Activated naive CD8-positive, alpha-beta T cell (primary cell): ENCODE data around the gene NMU.
"Not testable (repeated sequence)": the region's sequence is repeated elsewhere in the genome, so short reads cannot be mapped to it uniquely, and the experiment has no call there.

Source experiments
- H3K27ac Mint-ChIP-seq: one replicate; pipeline ENCODE4 v1.8.0; 2021; ENCODE audit warnings: mixed read lengths
- H3K27me3 Mint-ChIP-seq: one replicate; pipeline ENCODE4 v1.8.0; 2021; ENCODE audit warnings: mixed read lengths
- H3K36me3 Mint-ChIP-seq: one replicate; pipeline ENCODE4 v1.8.0; 2021; ENCODE audit warnings: mixed read lengths
- H3K4me1 Mint-ChIP-seq: one replicate; pipeline ENCODE4 v1.8.0; 2021; ENCODE audit warnings: low read depth, mixed read lengths
- H3K4me3 Mint-ChIP-seq: one replicate; pipeline ENCODE4 v1.8.0; 2021; ENCODE audit warnings: mild to moderate bottlenecking, mixed read lengths
- H3K9me3 Mint-ChIP-seq: one replicate; pipeline ENCODE4 v1.8.0; 2021; ENCODE audit warnings: low read depth, mixed read lengths

Gene NMU

GRCh38 chr4:55650483-55650882, 14.4 kb upstream of the NMU start:
- no peak overlapping the region for H3K27ac Mint-ChIP-seq
- H3K4me1 Mint-ChIP-seq, result no peaks in the 10 kb centered on the region
- H3K9me3 Mint-ChIP-seq, result no peaks in the 10 kb centered on the region
- H3K4me3 Mint-ChIP-seq, result no peak overlapping the region
- H3K27me3 Mint-ChIP-seq, result peaks cover 7% of the 10 kb centered on the region
- no peaks in the 10 kb centered on the region for H3K36me3 Mint-ChIP-seq

GRCh38 chr4:55637272-55637820, 1.2 kb upstream of the NMU start:
- H3K27me3 Mint-ChIP-seq, result peaks cover 32% of the 10 kb centered on the region
- H3K27ac Mint-ChIP-seq, result no peak overlapping the region
- H3K36me3 Mint-ChIP-seq, result no peaks in the 10 kb centered on the region
- peaks cover 17% of the 10 kb centered on the region for H3K4me1 Mint-ChIP-seq
- no peak overlapping the region for H3K4me3 Mint-ChIP-seq
- H3K9me3 Mint-ChIP-seq, result no peaks in the 10 kb centered on the region

- Mint-ChIP-seq H3K27ac (no peak overlapping the region), H3K4me3 (peak overlapping the region; percentile 76), H3K27me3 (peaks cover 35% of the 10 kb centered on the region)
Observed at GRCh38 chr4:55636656-55636999, 530 bp upstream of the NMU start.

GRCh38 chr4:55635282-55635681, 816 bp downstream of the NMU start:
- Mint-ChIP-seq H3K27ac (no peak overlapping the region), H3K9me3 (no peaks in the 10 kb centered on the region), H3K27me3 (peaks cover 46% of the 10 kb centered on the region), H3K4me3 (peak overlapping the region; percentile 74), H3K4me1 (peaks cover 17% of the 10 kb centered on the region), H3K36me3 (no peaks in the 10 kb centered on the region)

More at GRCh38 chr4:55636656-55636999, 530 bp upstream of the NMU start:
- Mint-ChIP-seq H3K36me3 (no peaks in the 10 kb centered on the region), H3K4me1 (peaks cover 17% of the 10 kb centered on the region), H3K9me3 (no peaks in the 10 kb centered on the region)

- H3K27me3 Mint-ChIP-seq, result peaks cover 46% of the 10 kb centered on the region
- H3K4me1 Mint-ChIP-seq, result peaks cover 17% of the 10 kb centered on the region
Observed at GRCh38 chr4:55634417-55635128, 1.5 kb downstream of the NMU start.

GRCh38 chr4:55633903-55634302, 2.2 kb downstream of the NMU start:
- Mint-ChIP-seq H3K4me3 (no peak overlapping the region), H3K27me3 (peaks cover 46% of the 10 kb centered on the region), H3K4me1 (peaks cover 17% of the 10 kb centered on the region), H3K9me3 (no peaks in the 10 kb centered on the region), H3K27ac (no peak overlapping the region), H3K36me3 (no peaks in the 10 kb centered on the region)

More at GRCh38 chr4:55634417-55635128, 1.5 kb downstream of the NMU start:
- H3K9me3 Mint-ChIP-seq, result no peaks in the 10 kb centered on the region
- H3K27ac Mint-ChIP-seq, result no peak overlapping the region
- H3K4me3 Mint-ChIP-seq, result no peak overlapping the region
- no peaks in the 10 kb centered on the region for H3K36me3 Mint-ChIP-seq

- H3K27ac Mint-ChIP-seq, result no peak overlapping the region
- H3K9me3 Mint-ChIP-seq, result no peaks in the 10 kb centered on the region
- no peak overlapping the region for H3K4me3 Mint-ChIP-seq
- H3K36me3 Mint-ChIP-seq, result no peaks in the 10 kb centered on the region
- H3K4me1 Mint-ChIP-seq, result no peaks in the 10 kb centered on the region
- H3K27me3 Mint-ChIP-seq, result peaks cover 7% of the 10 kb centered on the region
Observed at GRCh38 chr4:55625835-55626234, 10.3 kb downstream of the NMU start.

- not testable (repeated sequence) for H3K36me3 Mint-ChIP-seq, H3K27me3 Mint-ChIP-seq, H3K9me3 Mint-ChIP-seq, H3K27ac Mint-ChIP-seq, H3K4me1 Mint-ChIP-seq, H3K4me3 Mint-ChIP-seq
Observed at GRCh38 chr4:55624063-55624462, 12.0 kb downstream of the NMU start.

GRCh38 chr4:55618546-55619143, 17.5 kb downstream of the NMU start:
- H3K4me3 Mint-ChIP-seq, result no peak overlapping the region
- H3K4me1 Mint-ChIP-seq, result no peaks in the 10 kb centered on the region
- H3K9me3 Mint-ChIP-seq, result no peaks in the 10 kb centered on the region
- peaks cover 2% of the 10 kb centered on the region for H3K27me3 Mint-ChIP-seq
- no peaks in the 10 kb centered on the region for H3K36me3 Mint-ChIP-seq
- H3K27ac Mint-ChIP-seq, result no peak overlapping the region

- no peaks in the 10 kb centered on the region for H3K4me1 Mint-ChIP-seq
- H3K9me3 Mint-ChIP-seq, result no peaks in the 10 kb centered on the region
- H3K4me3 Mint-ChIP-seq, result no peak overlapping the region
- peaks cover 2% of the 10 kb centered on the region for H3K27me3 Mint-ChIP-seq
- H3K36me3 Mint-ChIP-seq, result no peaks in the 10 kb centered on the region
- H3K27ac Mint-ChIP-seq, result no peak overlapping the region
Observed at GRCh38 chr4:55617587-55618197, 18.4 kb downstream of the NMU start.

- Mint-ChIP-seq H3K9me3 (no peaks in the 10 kb centered on the region), H3K36me3 (no peaks in the 10 kb centered on the region), H3K4me3 (no peak overlapping the region), H3K4me1 (no peaks in the 10 kb centered on the region), H3K27me3 (peaks cover 2% of the 10 kb centered on the region), H3K27ac (no peak overlapping the region)
Observed at GRCh38 chr4:55615008-55615407, 21.1 kb downstream of the NMU start.

- H3K9me3 Mint-ChIP-seq, result no peaks in the 10 kb centered on the region
- H3K4me3 Mint-ChIP-seq, result no peak overlapping the region
- H3K4me1 Mint-ChIP-seq, result no peaks in the 10 kb centered on the region
- no peaks in the 10 kb centered on the region for H3K36me3 Mint-ChIP-seq
- H3K27me3 Mint-ChIP-seq, result peaks cover 2% of the 10 kb centered on the region
- H3K27ac Mint-ChIP-seq, result no peak overlapping the region
Observed at GRCh38 chr4:55613621-55614020, 22.5 kb downstream of the NMU start.

- no peak overlapping the region for H3K27ac Mint-ChIP-seq
- H3K9me3 Mint-ChIP-seq, result no peaks in the 10 kb centered on the region
- peaks cover 1% of the 10 kb centered on the region for H3K27me3 Mint-ChIP-seq
- no peaks in the 10 kb centered on the region for H3K36me3 Mint-ChIP-seq
- H3K4me1 Mint-ChIP-seq, result no peaks in the 10 kb centered on the region
- no peak overlapping the region for H3K4me3 Mint-ChIP-seq
Observed at GRCh38 chr4:55612341-55612740, 23.8 kb downstream of the NMU start.

GRCh38 chr4:55611358-55612059, 24.6 kb downstream of the NMU start:
- no peaks in the 10 kb centered on the region for H3K4me1 Mint-ChIP-seq

GRCh38 chr4:55610381-55610780, 25.7 kb downstream of the NMU start:
- H3K27ac Mint-ChIP-seq, result no peak overlapping the region
- H3K27me3 Mint-ChIP-seq, result peaks cover 2% of the 10 kb centered on the region
- no peaks in the 10 kb centered on the region for H3K36me3 Mint-ChIP-seq
- H3K4me1 Mint-ChIP-seq, result no peaks in the 10 kb centered on the region
- H3K4me3 Mint-ChIP-seq, result no peak overlapping the region
- H3K9me3 Mint-ChIP-seq, result no peaks in the 10 kb centered on the region

More at GRCh38 chr4:55611358-55612059, 24.6 kb downstream of the NMU start:
- Mint-ChIP-seq H3K9me3 (no peaks in the 10 kb centered on the region), H3K4me3 (no peak overlapping the region), H3K27ac (no peak overlapping the region), H3K27me3 (no peaks in the 10 kb centered on the region), H3K36me3 (no peaks in the 10 kb centered on the region)
